B cell (primary cell): ENCODE measurements around the gene NAV2.

Experiments
- CTCF ChIP-seq: fragments of 200-600 bp; IDR thresholded peaks from one replicate; pipeline ENCODE4 v1.8.0; 2022; ENCODE audit warnings: antibody characterized with exemption, mild to moderate bottlenecking
- EZH2 ChIP-seq: IDR thresholded peaks from 2 replicates; pipeline ENCODE4 v1.6.1; 2012; ENCODE audit warnings: borderline replicate concordance, low read depth, mild to moderate bottlenecking, moderate library complexity, low read length; ENCODE audit not compliant: insufficient read depth, poor library complexity, severe bottlenecking

GRCh38 chr11:20156280-20156875 lies 443.7 kb downstream of the NAV2 start:
- TF ChIP-seq CTCF (no peak), EZH2 (peak; percentile 34)
